Endothelial cell of umbilical vein (primary cell): Measurements from ENCODE around the gene TTC21A. TPM values are rescaled to one million over a fixed set of nuclear protein-coding genes. Genes with fewer than 3 reads are reported as not detected.

Experiments used
- BruUV-seq: library from RNA; stranded (reverse); fragments of 400-500 nt; replicated peaks from 2 replicates; lab custom pipeline; 2021; lab: Mats Ljungman, UMichigan
- CTCF ChIA-PET: fragments of 300-600, 350-600 bp; sonication (Branson Sonifier 250); formaldehyde crosslinking; loops from one replicate; lab custom pipeline; 2021; ENCODE audit warnings: antibody characterized with exemption, inconsistent platforms; lab: Charles Lee
- POLR2A ChIA-PET: fragments of 300-600, 350-600 bp; sonication (Branson Sonifier 250); formaldehyde crosslinking; loops from one replicate; lab custom pipeline; 2021; ENCODE audit warnings: antibody characterized with exemption, inconsistent platforms; lab: Charles Lee
- DNase-seq: peaks from one replicate; pipeline ENCODE4 v3.0.0-alpha.2; 2011; ENCODE audit warnings: low read depth, low spot score
- FAIRE-seq: peaks from 2 replicates; lab custom pipeline; 2011; peaks lifted over from hg19 to GRCh38; lab: Jason Lieb, UNC
- H2AFZ ChIP-seq: 2 replicates; pipeline ENCODE4 v1.6.0; 2012; ENCODE audit warnings: low read depth, low read length, control low read depth, inconsistent platforms
- H3K27ac ChIP-seq: 2 replicates; pipeline ENCODE4 v1.5.1; 2011; ENCODE audit warnings: low read depth, mild to moderate bottlenecking, control low read depth, low read length, moderate library complexity; ENCODE audit not compliant: insufficient read depth
- H3K27me3 ChIP-seq, 2 experiments: 2 replicates each; pipeline versions ENCODE4 v1.6.0 to v1.6.1; 2011; ENCODE audit warnings: low read length in 2 of 2, mixed read lengths in 1 of 2; ENCODE audit not compliant: control insufficient read depth in 2 of 2, insufficient read depth in 2 of 2
- H3K36me3 ChIP-seq, 2 experiments: 2 replicates in 1 of 2; 3 replicates in 1 of 2; pipeline ENCODE4 v1.5.1; 2011; ENCODE audit warnings: low read length in 2 of 2, mild to moderate bottlenecking in 1 of 2, moderate library complexity in 1 of 2; ENCODE audit not compliant: control insufficient read depth in 2 of 2, insufficient read depth in 2 of 2; ENCODE audit errors: extremely low read depth in 1 of 2
- H3K4me1 ChIP-seq: 3 replicates; pipeline ENCODE4 v1.5.1; 2011; ENCODE audit warnings: mild to moderate bottlenecking, low read length; ENCODE audit not compliant: control insufficient read depth, insufficient read depth; ENCODE audit errors: extremely low read depth
- H3K4me2 ChIP-seq: 2 replicates; pipeline ENCODE4 v1.6.1; 2011; ENCODE audit warnings: low read length, control low read depth, mixed read lengths; ENCODE audit not compliant: insufficient read depth
- H3K4me3 ChIP-seq, 3 experiments: fragments of 200-600 bp in 1 of 3; sonication (generic), shearing (Covaris generic) in 1 of 3; replicated peaks in 1 of 3; 2 replicates each; pipeline ENCODE4 v1.5.1; 2011 to 2016; ENCODE audit warnings: control low read depth in 3 of 3, low read length in 3 of 3, mild to moderate bottlenecking in 2 of 3, inconsistent platforms in 1 of 3, low read depth in 1 of 3, moderate library complexity in 1 of 3; ENCODE audit not compliant: insufficient read depth in 1 of 3
- H3K79me2 ChIP-seq: 2 replicates; pipeline ENCODE4 v1.6.0; 2012; ENCODE audit warnings: low read length, inconsistent platforms; ENCODE audit not compliant: control insufficient read depth, insufficient read depth
- H3K9ac ChIP-seq: replicated peaks from 2 replicates; pipeline ENCODE3; 2011; ENCODE audit warnings: low read length, control low read depth; ENCODE audit not compliant: insufficient read depth; ENCODE audit errors: extremely low read depth
- H3K9me1 ChIP-seq: replicated peaks from 3 replicates; pipeline ENCODE4 v1.6.0; 2011; ENCODE audit warnings: mild to moderate bottlenecking, low read length; ENCODE audit not compliant: control insufficient read depth, insufficient read depth; ENCODE audit errors: extremely low read depth
- H3K9me3 ChIP-seq: replicated peaks from 2 replicates; pipeline ENCODE4 v1.5.1; 2012; ENCODE audit warnings: low read length, inconsistent platforms; ENCODE audit not compliant: control insufficient read depth, insufficient read depth
- H4K20me1 ChIP-seq: replicated peaks from 2 replicates; pipeline ENCODE3; 2011; ENCODE audit warnings: mild to moderate bottlenecking, low read length; ENCODE audit not compliant: control insufficient read depth, insufficient read depth; ENCODE audit errors: extremely low read depth
- EZH2 ChIP-seq: IDR thresholded peaks from 2 replicates; pipeline ENCODE4 v1.6.1; 2012; ENCODE audit warnings: borderline replicate concordance, low read depth, mild to moderate bottlenecking, moderate library complexity, low read length, inconsistent platforms; ENCODE audit not compliant: severe bottlenecking
- FOS ChIP-seq: IDR thresholded peaks from 2 replicates; pipeline ENCODE4 v1.6.1; 2011; ENCODE audit warnings: mild to moderate bottlenecking, low read length, moderate library complexity, borderline replicate concordance; ENCODE audit not compliant: insufficient read depth
- GATA2 ChIP-seq: IDR thresholded peaks from 2 replicates; pipeline ENCODE4 v1.7.0; 2011; ENCODE audit warnings: low read depth, mild to moderate bottlenecking, moderate library complexity, mixed read lengths, low read length; ENCODE audit not compliant: insufficient read length, insufficient read depth
- JUN ChIP-seq: IDR thresholded peaks from 2 replicates; pipeline ENCODE4 v1.6.1; 2011; ENCODE audit warnings: borderline replicate concordance, low read depth; ENCODE audit not compliant: insufficient read length, insufficient read depth
- MYC ChIP-seq: IDR thresholded peaks from one replicate; pipeline ENCODE4 v1.6.1; 2011; ENCODE audit warnings: mild to moderate bottlenecking, low read depth, low read length
- POLR2A ChIP-seq: IDR thresholded peaks from 2 replicates; pipeline ENCODE4 v1.6.1; 2012; ENCODE audit warnings: low read depth, mild to moderate bottlenecking, control low read depth, low read length
- POLR2AphosphoS5 ChIP-seq: IDR thresholded peaks from 2 replicates; pipeline ENCODE4 v1.6.1; 2012; ENCODE audit warnings: low read depth, mild to moderate bottlenecking, control low read depth, low read length, moderate library complexity; ENCODE audit not compliant: insufficient read depth
- dilution Hi-C: fragments of 300-500 bp; cut with MboI; formaldehyde crosslinking; loops from one replicate; pipeline ENCODE4 v1.15.0; 2019; ENCODE audit warnings: low sequenced_read_pairs; ENCODE audit not compliant: extremely low pct_ligation_motif_present
- intact Hi-C: fragments of 100-400 bp; cut with micrococcal nuclease; formaldehyde crosslinking; loops from one replicate; pipeline ENCODE4 v1.10.0; 2022
- polyA plus RNA-seq, 4 experiments: library from polyadenylated mRNA; depleted of rRNA in 3 of 4; stranded (reverse) in 3 of 4; unstranded in 1 of 4; fragments of >200 nt; gene quantifications; 2 replicates each; pipeline versions ENCODE4 v1.2.1 to v1.2.3, GENCODE V29; 2011 to 2012; ENCODE audit warnings: missing spikeins in 1 of 4
- total RNA-seq: library from RNA; stranded (reverse); gene quantifications from 2 replicates; pipeline ENCODE4 v1.2.3, GENCODE V29; 2021
- TF ChIP-seq, protein P1 (sequence below): IDR thresholded peaks from 2 replicates; pipeline ENCODE4 v1.6.1; 2011; ENCODE audit not compliant: insufficient read depth, insufficient read length
- TF ChIP-seq, protein P2 (sequence below), 2 donors: IDR thresholded peaks; 1 replicate in 1 of 2; 2 replicates in 1 of 2; pipeline ENCODE4 v1.5.1; 2011; ENCODE audit warnings: low read length in 2 of 2, mild to moderate bottlenecking in 2 of 2, moderate library complexity in 2 of 2, control low read depth in 1 of 2, inconsistent platforms in 1 of 2, low read depth in 1 of 2; ENCODE audit not compliant: insufficient read depth in 1 of 2; ENCODE audit errors: extremely low read depth in 1 of 2

The TTC21A gene
- total and polyA plus RNA-seq, 2 donors (not counting 3 experiments of a cell fraction or from before 2014, with no cell fraction given) = 4.7 to 7.8 TPM

DNA sequence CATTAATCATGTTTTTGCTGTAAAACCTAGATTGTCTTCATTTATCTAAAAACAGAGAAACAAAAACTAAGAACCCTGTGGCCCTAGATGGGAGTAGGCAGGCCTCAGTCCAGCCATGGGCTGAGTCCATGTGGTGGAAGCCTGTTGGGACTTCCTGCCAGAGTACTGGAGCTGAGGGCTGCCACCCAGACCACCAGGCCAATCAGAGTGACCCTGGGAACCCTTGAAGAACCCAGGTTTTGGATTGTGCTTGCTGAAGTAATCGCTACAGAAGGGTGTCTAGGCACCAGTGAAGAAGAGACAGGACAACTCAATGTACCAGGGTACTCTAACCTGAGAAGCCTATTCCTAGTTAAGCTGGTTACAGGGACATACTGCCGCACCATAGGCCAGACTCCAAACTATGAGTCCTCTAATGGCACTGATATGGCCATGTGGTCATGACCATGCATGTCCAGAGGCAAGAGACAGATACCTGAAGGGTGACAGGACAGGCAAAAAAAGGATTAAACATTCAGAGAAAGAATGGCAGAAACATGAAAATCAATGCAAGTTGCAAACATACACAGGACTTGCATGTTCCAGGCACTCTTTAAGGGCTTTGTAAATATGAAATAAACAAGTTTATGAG is 33.0 kb downstream of the TTC21A start:
- no peak overlapping the region for H3K4me3 ChIP-seq
- H3K79me2 ChIP-seq = peaks cover 38% of the 10 kb centered on the region
- DNase-seq (no peak), FAIRE-seq (no peak)
- BruUV-seq = no TSS peak
- H3K27ac ChIP-seq = no peak overlapping the region
- no peak overlapping the region for H2AFZ ChIP-seq
- TF ChIP-seq GATA2 (no peak), EZH2 (no peak), MYC (no peak), POLR2AphosphoS5 (no peak), JUN (no peak), FOS (no peak), POLR2A (no peak)
- TF ChIP-seq, protein P1, sequence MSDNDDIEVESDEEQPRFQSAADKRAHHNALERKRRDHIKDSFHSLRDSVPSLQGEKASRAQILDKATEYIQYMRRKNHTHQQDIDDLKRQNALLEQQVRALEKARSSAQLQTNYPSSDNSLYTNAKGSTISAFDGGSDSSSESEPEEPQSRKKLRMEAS = no peak
- TF ChIP-seq, protein P2, sequence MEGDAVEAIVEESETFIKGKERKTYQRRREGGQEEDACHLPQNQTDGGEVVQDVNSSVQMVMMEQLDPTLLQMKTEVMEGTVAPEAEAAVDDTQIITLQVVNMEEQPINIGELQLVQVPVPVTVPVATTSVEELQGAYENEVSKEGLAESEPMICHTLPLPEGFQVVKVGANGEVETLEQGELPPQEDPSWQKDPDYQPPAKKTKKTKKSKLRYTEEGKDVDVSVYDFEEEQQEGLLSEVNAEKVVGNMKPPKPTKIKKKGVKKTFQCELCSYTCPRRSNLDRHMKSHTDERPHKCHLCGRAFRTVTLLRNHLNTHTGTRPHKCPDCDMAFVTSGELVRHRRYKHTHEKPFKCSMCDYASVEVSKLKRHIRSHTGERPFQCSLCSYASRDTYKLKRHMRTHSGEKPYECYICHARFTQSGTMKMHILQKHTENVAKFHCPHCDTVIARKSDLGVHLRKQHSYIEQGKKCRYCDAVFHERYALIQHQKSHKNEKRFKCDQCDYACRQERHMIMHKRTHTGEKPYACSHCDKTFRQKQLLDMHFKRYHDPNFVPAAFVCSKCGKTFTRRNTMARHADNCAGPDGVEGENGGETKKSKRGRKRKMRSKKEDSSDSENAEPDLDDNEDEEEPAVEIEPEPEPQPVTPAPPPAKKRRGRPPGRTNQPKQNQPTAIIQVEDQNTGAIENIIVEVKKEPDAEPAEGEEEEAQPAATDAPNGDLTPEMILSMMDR (IDR thresholded peaks at IDR 0.05; ENCODE audit: extremely low read depth in 1 of 2, insufficient read depth in 1 of 2, low read depth in 1 of 2, low read length in 2 of 2) = no peak
- dilution Hi-C loops (no loop called here), intact Hi-C loops (loop anchor here (10.0 kb wide), 1 partner anchor 416 kb away; no protein-coding TSS in a partner anchor)
- H3K27me3 ChIP-seq = no peaks in the 10 kb centered on the region
- H3K36me3 ChIP-seq = peaks cover 0 to 30% of the 10 kb centered on the region in 2 experiments
- ChIA-PET POLR2A (interaction anchor here (2.0 kb wide), 1 partner anchor 38 kb away, joined by 5 read pairs; no protein-coding TSS in a partner anchor), CTCF (interaction anchor here (1.0 to 1.3 kb wide), 3 partner anchors 50 to 148 kb away, joined by 3 to 4 read pairs (median 4); no protein-coding TSS in a partner anchor)
- H3K4me2 ChIP-seq = no peak overlapping the region
- no peaks in the 10 kb centered on the region for H4K20me1 ChIP-seq
- no peaks in the 10 kb centered on the region for H3K9me1 ChIP-seq
- H3K4me1 ChIP-seq = peaks cover 10% of the 10 kb centered on the region
- no peaks in the 10 kb centered on the region for H3K9me3 ChIP-seq
- H3K9ac ChIP-seq = no peak overlapping the region
